NCI-H345 (cell line): ENCODE data around the gene RFTN2.

Source experiments
- DNase-seq: peaks from one replicate; lab custom pipeline; 2025; lab: John Stamatoyannopoulos, UW

The RFTN2 gene

GRCh38 chr2:197548582-197548981 lies 126.8 kb downstream of the RFTN2 start:
- no peak for DNase-seq

- DNase-seq: no peak
Observed at GRCh38 chr2:197547163-197547900, 128.1 kb downstream of the RFTN2 start.

DNA sequence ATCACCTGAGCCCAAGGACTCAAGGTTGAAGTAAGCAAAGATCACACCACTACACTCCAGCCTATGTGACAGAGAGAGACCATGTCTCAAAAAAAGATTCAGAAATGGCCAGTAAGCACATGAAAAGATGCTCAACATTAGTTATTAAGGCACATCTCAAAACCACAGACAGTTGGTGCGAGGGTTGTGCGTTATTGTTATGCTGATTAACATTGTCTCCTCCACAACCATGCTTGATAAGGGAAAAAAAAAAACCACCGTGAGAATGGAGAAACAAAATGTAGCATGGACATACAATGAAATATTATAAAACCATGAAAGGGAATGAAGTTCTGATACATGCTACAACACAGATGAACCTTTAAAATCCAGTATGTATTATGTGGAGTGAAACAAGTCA lies 132.2 kb downstream of the RFTN2 start:
- DNase-seq: no peak

- no peak for DNase-seq
Observed at GRCh38 chr2:197539734-197540133, 135.7 kb downstream of the RFTN2 start.

- no peak for DNase-seq
Observed at GRCh38 chr2:197538412-197538811, 137.0 kb downstream of the RFTN2 start.
